ENCODE measurements around the gene HOPX.

The HOPX gene

DNA sequence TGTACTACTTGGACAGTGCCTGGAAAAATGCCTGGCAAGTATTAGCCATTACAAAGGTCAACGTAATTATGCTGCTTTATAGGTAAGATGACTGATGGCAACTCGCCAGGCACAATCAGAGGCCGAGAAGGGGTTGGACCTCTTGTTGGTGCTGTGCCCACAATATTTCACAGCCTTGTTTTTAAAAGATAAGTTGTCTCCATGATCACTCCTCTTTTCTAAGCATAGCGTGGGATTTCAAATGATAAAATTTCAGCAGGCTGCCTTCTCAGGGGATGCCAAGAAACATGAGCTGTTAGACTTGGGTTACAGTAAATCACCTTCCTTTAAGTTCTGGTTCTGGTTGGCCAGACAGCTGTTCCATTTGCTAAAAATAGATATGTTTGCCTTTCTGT lies 26.9 kb downstream of the HOPX start:
- ChIA-PET POLR2A (no interaction called here), CTCF (interaction anchor here (1.8 kb wide), 1 partner anchor 14 kb away, joined by 16 read pairs; no protein-coding TSS in a partner anchor)
- no peak for DNase-seq (ENCODE audit: low read depth, low spot score)
- H3K4me3 ChIP-seq (ENCODE audit: low read depth, low read length), result no peak overlapping the region
- TF ChIP-seq, protein P1, sequence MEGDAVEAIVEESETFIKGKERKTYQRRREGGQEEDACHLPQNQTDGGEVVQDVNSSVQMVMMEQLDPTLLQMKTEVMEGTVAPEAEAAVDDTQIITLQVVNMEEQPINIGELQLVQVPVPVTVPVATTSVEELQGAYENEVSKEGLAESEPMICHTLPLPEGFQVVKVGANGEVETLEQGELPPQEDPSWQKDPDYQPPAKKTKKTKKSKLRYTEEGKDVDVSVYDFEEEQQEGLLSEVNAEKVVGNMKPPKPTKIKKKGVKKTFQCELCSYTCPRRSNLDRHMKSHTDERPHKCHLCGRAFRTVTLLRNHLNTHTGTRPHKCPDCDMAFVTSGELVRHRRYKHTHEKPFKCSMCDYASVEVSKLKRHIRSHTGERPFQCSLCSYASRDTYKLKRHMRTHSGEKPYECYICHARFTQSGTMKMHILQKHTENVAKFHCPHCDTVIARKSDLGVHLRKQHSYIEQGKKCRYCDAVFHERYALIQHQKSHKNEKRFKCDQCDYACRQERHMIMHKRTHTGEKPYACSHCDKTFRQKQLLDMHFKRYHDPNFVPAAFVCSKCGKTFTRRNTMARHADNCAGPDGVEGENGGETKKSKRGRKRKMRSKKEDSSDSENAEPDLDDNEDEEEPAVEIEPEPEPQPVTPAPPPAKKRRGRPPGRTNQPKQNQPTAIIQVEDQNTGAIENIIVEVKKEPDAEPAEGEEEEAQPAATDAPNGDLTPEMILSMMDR (IDR thresholded peaks at IDR 0.05; ENCODE audit: insufficient read depth, low read length, missing control alignments), result no peak

DNA sequence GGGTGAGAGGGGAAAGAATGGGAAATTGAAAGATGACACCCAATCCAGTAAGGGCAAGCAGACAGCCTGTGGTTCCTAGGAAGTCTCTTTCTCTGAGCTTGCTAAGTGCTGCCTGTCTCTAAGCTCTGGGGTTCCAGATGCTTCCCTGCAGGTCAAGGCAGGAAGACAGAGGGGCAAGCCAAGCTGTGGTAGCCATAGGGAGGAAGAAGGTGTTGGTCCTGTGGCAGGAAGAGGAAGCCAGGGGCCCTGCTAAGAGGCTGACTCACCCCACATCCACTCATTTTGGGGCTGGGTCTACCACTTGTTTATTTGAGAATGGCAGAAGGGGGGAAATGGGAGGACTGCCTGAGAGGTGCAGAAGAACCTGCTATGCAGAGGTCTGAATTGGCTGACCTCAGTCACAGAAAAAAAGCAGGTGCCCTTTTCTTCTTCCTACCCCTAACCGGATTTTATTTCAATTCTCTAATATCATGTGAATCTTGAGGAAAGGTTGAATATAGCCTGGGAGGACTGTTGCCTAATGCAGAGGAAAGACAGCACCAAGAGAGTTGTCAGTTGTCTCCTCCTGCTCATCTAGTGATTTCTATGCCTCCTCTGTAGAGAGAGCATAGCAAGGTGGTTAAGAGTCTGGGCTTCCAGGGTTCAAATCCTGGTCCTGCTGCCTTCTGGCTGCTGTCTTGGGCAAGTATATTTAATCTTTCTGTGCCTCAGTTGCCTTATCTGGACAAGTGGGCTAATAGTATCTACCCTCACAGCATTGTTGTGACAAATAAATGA lies 27.4 kb downstream of the HOPX start:
- no peak for DNase-seq (ENCODE audit: low read depth, low spot score)
- POLR2A ChIA-PET, result no interaction called here
- no peak overlapping the region for H3K4me3 ChIP-seq (ENCODE audit: low read depth, low read length)
- TF ChIP-seq, protein P1 (IDR thresholded peaks at IDR 0.05; ENCODE audit: insufficient read depth, low read length, missing control alignments), result no peak
- CTCF ChIA-PET, result interaction anchor here (1.8 kb wide), 1 partner anchor 13 kb away, joined by 16 read pairs; no protein-coding TSS in a partner anchor

DNA sequence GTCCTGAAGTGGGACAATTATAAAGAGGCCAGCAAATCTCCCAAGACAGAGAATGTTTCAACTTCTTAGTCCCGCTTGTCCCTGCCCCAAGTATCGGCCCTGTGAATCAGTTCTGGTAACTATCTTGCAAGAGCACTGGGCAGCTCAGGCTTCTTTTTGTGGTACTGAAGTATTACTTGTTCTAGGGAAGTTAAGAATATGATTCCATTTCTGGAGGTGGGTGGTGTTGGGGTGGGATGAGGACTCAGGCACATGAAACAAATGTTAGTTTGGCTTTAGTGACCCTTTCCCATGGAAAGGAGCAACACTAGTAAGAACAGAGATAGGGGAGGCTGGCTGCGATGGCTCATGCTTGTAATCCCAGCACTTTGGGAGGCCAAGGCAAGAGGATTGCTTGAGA lies 28.9 kb downstream of the HOPX start:
- ChIA-PET CTCF (interaction anchor here (1.2 to 1.8 kb wide), 2 partner anchors 11 to 148 kb away, joined by 3 to 7 read pairs; no protein-coding TSS in a partner anchor), POLR2A (interaction anchor here (1.3 kb wide), 1 partner anchor 11 kb away, joined by 5 read pairs; no protein-coding TSS in a partner anchor)
- DNase-seq (ENCODE audit: low read depth, low spot score), result no peak
- no peak overlapping the region for H3K4me3 ChIP-seq (ENCODE audit: low read depth, low read length)
- TF ChIP-seq, protein P1 (IDR thresholded peaks at IDR 0.05; ENCODE audit: insufficient read depth, low read length, missing control alignments), result no peak

DNA sequence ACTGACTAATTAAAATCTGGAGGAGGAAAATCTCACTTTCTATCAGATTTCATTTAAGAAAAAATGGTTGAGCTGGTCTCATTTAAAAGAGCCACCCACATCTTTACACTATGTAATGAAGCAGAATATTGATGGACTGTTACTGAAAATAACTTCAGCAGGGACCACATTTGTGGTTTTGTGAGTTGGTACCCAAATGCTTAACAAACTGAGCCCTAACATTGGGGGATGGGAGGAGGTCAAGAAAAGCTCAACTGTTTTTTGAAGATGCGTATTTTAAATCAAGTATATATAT lies 30.1 kb downstream of the HOPX start:
- CTCF ChIA-PET, result interaction anchor here (1.1 to 2.4 kb wide), 3 partner anchors 8 to 149 kb away, joined by 3 to 8 read pairs (median 7); no protein-coding TSS in a partner anchor
- TF ChIP-seq, protein P1 (IDR thresholded peaks at IDR 0.05; ENCODE audit: insufficient read depth, low read length, missing control alignments), result no peak

DNA sequence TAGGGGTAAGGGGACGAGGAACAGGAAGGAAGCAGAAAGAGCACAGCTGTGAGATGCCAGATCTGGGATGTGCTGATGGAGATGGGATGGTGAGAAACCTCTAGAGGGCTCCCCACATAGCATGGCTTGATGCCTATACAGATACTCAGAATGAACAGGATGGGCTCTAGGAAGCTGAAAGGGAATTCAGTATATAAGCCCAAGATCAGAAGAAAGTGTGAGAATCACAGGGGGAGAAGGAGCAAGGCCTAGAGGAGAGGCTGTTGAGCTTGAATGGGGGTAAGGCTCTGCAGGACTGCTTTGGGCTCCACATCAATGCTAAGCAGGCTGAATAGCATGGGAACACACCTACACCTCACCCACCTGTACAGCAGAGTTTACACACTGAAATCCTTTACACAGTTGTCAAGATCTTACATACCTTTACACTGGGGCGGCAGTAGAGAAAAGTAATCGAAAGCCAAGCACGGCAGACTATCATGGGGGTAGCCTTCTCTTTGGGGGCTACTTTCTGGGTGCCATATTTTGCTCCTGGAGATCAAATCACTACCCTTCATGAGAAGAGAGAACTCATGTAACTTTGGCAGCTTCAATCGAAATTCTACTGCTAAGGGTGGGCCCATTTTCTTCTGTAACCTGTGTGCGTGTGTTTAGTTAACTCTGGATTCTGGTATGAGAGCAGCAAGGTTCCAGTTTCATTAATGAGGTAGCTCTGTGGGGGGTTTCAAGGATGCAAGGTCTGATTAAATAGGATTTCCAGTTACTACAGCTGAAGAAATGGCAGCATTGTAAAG lies 30.6 kb downstream of the HOPX start:
- POLR2A ChIA-PET, result interaction anchor here (1.3 kb wide), 1 partner anchor 9 kb away, joined by 5 read pairs; no protein-coding TSS in a partner anchor
- CTCF ChIA-PET, result interaction anchor here (1.1 to 2.9 kb wide), 6 partner anchors 8 to 186 kb away, joined by 3 to 8 read pairs (median 6); no protein-coding TSS in a partner anchor
- DNase-seq (ENCODE audit: low read depth, low spot score), result no peak
- TF ChIP-seq, protein P1 (IDR thresholded peaks at IDR 0.05; ENCODE audit: insufficient read depth, low read length, missing control alignments), result no peak
- H3K4me3 ChIP-seq (ENCODE audit: low read depth, low read length), result no peak overlapping the region

More for the DNA sequence above, 30.1 kb downstream of the HOPX start:
- H3K4me3 ChIP-seq (ENCODE audit: low read depth, low read length), result no peak overlapping the region
- POLR2A ChIA-PET, result interaction anchor here (1.3 kb wide), 1 partner anchor 10 kb away, joined by 5 read pairs; no protein-coding TSS in a partner anchor
- no peak for DNase-seq (ENCODE audit: low read depth, low spot score)

All from AG04449 (cell line).